HG02840 (cell line): ENCODE measurements around the gene PLCB4.
A peak's percentile ranks its signal among the peaks of the same experiment; 100 is the strongest.

Experiments used
- ATAC-seq: cut with Tn5 transposase; IDR thresholded peaks from one replicate; pipeline ENCODE4 v1.9.1; 2021; ENCODE audit warnings: mild to moderate bottlenecking, moderate library complexity, moderate number of reproducible peaks; ENCODE audit not compliant: unreplicated experiment, low FRiP score

The PLCB4 gene

DNA sequence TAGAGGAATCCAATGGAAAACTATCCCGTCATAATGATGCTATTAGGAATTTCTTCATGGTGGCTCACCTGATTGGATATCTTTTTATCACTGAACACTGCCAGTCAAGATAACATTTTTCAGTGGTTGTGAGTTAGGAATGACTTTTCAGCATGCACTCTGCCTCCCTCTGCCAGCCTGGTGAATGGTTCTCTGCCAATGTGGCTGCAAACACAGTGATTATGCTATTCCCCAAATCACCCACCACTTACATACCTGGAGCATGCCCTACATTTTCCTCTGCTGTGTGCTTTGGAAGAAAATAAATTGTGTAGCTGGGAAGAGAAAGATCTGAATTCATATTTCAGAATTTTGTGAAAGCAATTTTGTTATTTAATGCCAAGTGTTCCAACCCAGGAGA, 342.9 kb downstream of the PLCB4 start:
- no peak for ATAC-seq

- ATAC-seq: peak; percentile 83
Observed at GRCh38 chr20:9412309-9412708, 343.4 kb downstream of the PLCB4 start.

GRCh38 chr20:9413001-9413400, 344.1 kb downstream of the PLCB4 start:
- no peak for ATAC-seq

DNA sequence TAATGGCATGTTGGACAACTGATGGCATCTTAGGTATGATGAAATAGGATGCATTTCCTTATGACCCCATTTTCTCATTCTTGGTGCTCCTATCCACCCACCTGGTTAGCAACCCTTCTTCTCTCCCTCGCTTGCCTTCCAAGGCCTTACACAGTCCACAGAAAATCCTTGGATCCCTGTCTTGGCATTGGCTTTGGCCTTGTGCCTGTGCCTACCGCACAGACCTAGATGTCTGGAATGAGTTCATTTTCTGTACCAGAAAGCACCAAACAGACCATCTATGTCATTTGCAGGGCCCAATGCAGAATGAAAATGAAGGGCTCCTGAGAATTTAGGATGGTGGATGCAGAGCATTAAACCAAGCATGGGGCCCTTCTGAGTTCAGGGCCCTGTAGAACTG, 346.5 kb downstream of the PLCB4 start:
- ATAC-seq: no peak

DNA sequence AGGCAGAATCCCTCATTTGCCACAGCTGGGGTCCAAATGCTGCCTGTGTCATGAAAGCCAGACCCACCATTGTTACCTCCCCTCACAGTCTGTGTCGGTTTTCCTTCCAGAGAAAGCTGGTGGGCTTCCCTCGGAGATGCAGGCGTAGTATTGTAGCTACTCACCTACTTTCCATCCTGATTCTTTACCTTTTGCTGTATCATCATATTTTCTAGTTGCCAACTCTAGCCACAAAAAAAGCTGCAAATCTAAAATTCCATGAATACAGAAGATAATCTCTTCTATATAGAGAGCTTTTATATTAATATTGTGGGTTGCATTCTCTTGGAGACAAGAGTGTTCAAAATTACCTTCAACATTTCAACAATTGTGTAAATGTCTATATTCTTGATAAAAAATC, 347.5 kb downstream of the PLCB4 start:
- no peak for ATAC-seq

- ATAC-seq: no peak
Observed at GRCh38 chr20:9417665-9418064, 348.8 kb downstream of the PLCB4 start.

DNA sequence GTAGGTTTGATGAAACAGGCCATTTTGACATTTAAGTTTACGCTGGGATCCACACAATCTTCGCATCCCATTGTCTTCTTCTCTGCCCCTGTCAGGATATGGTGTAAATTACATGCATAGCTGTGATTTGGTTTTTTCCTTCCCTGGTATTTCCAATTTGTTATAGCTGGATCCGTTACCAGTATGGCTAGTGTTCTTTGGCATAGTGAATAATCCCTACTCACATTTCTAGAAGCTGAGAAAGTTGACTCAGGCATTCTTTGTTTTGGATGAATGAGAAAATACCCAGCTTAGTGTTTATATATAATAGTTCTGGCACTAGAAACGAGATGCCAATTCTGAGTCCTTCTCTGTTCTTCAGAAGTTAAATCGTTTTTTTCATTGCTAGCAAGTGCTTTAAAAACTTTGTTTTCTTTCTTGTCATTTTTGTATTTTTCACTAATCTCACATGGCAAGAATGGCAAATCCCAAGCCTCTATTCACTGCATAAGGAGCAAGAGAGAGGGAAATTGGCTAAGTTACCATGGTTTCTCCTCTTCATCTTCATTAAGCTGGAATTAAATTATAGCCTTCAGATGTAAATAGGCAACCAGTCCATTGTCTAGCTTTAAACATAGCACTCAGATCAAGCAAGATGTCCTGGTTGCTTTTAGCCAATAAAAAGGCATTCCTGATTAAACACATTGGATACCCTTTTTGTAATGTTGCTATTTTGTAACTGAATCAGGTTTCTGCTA, 353.6 kb downstream of the PLCB4 start:
- ATAC-seq: no peak

GRCh38 chr20:9424551-9424950, 355.7 kb downstream of the PLCB4 start:
- no peak for ATAC-seq

DNA sequence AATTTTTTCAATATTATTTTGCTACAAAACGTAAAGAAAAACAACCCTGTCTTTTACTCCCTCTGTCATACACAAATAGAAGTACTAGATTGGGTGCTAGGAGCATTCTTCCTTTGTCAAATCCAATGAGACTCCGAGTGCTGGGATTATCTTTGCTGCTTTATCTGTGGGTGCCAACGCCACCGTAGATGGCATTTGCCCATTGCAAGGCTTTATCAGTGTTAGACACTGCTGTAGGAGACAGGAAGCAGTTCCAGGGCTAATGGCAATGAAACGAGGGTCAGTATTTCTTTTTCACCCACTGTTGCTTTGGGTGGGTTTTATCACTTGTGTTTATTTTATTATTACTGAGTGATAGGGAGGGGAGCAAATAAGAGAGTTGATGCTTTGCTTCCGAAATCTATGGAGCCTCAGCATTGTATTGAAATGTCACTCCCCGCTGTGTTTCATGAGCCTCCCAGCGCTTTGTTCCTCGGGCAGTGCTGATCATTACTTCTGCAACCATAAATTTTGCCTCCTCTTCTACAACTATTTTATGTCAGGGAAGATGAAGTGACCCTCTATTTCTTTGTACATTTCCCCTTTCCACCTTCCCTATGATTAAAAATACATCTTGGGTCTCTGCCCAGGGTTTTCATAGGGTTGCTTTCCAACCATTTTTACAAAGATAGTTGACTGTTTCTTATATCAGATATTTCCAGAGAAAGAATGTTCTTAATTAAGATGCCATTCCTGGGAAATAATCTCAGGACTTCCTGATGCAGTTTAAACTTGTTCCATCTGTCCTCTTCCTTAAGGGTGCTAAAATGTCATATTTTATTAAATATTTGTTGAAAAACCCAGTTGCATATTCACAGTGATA, 358.8 kb downstream of the PLCB4 start:
- ATAC-seq: no peak

DNA sequence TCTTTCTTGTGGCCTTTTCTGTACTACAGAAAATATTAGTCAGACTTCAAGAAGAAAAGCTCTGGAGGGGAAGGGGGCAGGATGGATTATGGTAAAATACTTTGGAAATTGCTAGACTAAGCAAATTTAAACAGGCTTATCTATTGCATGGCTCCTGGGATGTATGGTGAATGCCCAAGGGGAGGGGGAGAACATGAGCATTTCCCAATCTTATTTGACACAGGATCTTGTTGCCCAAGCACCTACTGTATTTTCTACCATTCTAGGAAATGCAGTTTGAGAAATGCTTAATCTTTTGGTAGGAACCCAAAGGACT, 359.4 kb downstream of the PLCB4 start:
- no peak for ATAC-seq

DNA sequence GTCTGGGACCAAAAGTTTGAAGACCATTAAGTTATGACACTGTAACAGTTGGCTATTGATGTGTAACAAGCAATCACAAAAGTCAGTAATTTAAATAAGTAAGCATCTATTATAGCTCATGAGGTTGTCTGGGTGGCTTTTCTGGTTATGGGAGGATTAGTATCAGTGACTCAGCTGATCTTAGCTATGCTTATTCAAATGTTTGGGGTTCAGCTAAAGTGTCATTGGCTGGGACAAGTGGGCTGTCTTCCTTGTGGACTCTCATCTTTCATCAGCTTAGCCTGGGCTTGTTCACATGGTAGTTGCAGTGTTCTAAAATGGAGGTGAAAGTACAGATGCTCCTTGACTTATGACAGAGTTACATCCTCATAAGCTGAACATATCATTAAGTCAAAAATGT, 370.9 kb downstream of the PLCB4 start:
- ATAC-seq: no peak

DNA sequence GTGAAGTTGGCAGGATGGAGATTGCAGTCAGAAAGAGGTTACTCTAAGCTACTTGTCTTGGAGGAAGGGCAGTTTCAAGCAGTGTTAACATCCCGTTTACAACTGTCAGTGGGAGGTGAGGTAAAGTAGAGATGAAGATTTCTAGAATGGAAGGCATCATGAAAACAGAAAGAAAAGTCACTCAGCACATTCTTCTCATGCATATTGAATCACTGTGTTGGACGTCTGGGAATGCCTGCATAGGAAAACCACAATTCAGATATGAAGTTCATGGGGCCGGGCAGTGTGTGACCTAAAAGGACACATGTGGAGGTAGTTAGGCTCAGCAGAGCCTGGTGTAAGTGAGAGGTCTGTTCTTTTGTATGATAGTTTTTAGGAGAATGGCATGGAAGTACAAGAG, 372.0 kb downstream of the PLCB4 start:
- no peak for ATAC-seq

DNA sequence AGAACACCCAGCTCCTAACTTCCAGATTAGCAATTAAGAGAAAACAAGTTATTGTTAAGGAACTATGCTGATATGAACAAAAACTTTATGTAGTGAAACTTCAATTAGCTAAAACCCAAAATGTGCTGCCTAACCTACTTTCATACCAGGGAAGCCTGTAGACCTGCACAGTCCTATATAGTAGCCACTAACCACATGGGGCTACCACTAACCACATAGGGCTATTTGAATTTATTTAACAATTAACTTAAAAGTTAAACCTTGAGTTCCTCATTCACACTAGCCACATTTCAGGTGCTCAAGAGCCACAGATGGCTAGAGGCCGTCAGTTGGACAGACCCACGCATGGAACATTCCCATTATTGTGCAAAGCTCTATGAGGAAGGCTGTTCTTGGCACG, 373.1 kb downstream of the PLCB4 start:
- peak; percentile 79 for ATAC-seq

DNA sequence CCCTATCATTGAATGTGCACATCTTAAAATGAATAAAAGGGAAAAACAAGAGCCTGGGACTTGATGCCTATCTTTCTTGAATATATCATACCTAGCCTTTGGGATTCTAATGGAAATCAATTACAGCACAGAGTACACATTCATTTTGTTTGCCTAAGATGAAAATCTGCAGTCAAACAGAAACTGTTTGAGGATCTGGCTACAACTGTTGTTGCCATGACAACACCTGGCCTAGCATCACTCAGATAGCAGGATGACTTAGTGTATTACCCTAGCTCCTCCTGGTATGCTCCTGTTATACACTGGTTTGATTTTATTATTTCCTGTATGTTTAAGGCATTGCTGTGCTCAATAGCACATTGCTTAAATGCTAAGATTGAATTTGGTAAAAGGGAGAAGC, 374.0 kb downstream of the PLCB4 start:
- ATAC-seq: peak; percentile 73

DNA sequence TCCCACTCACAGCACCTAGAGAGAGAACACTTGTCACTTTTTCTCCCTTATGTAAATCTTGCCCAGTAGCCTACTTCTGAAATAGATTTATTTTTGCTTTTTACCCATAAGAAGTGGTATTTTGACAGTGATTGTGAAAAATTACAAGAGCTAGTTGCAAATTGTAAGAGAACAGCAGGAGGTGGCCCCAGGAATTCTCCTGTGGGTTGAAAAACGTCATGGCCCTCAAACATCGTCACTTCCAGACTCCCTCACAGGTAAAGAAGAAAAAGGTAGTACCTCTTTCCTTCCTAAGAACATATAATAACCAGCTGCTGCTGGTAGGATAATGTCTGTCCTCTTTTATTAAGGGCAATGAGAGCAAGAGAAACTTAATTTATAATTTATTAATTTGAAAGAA, 376.0 kb downstream of the PLCB4 start:
- no peak for ATAC-seq

DNA sequence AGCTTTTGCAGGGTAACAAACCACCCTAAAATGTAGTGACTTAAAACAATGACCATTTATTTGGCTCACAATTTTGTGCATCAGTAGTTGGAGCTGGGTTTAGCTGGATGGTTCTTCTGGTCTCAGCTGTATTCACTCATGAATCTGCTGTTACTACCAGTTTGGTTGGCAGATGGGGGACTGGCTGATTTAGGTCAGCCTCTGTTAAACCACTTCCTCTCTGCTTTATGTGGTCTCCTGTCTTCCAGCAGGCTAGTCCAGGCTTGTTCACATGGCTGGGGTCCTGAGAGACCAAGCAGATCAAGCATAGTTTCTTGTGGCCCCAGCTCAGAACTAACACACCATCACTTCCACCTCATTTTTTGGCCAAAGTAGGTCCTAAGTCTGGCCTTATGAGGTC, 378.3 kb downstream of the PLCB4 start:
- no peak for ATAC-seq

GRCh38 chr20:9453201-9453600, 384.3 kb downstream of the PLCB4 start:
- no peak for ATAC-seq

- ATAC-seq: no peak
Observed at GRCh38 chr20:9454791-9455190, 385.9 kb downstream of the PLCB4 start.

- no peak for ATAC-seq
Observed at GRCh38 chr20:9457136-9457535, 388.2 kb downstream of the PLCB4 start.

- ATAC-seq: no peak
Observed at GRCh38 chr20:9458138-9458796, 389.4 kb downstream of the PLCB4 start.

DNA sequence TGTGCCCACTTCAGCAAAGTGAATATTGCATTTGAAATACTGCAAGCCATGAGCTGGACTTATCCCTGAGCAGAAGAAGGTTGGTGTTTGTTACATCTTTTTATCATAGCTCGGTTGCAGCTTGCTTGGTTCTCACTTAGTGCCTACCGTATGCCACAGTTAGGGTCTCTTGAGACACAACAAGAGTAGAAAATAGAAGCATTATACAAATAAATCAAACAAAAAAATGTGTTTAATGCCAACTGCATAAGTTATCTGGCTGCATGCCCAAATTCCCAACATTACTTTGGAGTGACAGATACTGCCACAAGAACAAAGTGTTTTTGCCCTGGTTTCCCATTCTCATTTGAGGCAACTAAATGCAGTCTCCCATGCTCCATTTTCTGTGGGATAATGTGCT, 391.6 kb downstream of the PLCB4 start:
- no peak for ATAC-seq

DNA sequence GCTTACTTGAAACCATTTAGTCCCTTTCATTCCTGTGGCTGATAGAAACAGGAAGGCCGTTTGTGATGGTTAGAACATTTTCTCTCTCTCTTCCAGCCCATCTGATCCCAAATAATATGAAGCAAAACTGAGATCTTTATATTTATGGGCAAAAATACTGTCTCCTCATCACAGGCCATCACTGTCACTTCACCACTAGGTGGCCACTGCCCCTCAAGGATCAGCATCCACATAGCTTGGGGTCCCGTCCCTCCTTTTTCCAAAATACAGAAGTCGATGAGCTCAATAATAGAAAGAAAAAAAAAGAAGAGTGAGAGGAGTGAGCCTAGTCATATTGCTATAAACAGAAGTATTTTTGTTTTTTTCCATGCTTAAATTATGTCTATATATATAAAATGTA, 399.1 kb downstream of the PLCB4 start:
- ATAC-seq: no peak
